Stimulated activated CD4-positive, alpha-beta T cell treated with anti-CD3 and anti-CD28 coated beads, Interleukin-12 subunit alpha, Interleukin-12 subunit beta, amount 100 ng/mL, for 24 hours (primary cell): ENCODE results near the gene ZFAND2A.

ENCODE experiments used
- DNase-seq, 2 experiments: peaks; one replicate each; pipeline ENCODE4 v3.0.0-alpha.2; 2020; ENCODE audit warnings: low read depth in 2 of 2

The ZFAND2A gene

GRCh38 chr7:1106793-1107421, 53.1 kb downstream of the ZFAND2A start:
- DNase-seq: no peak

GRCh38 chr7:1106063-1106792, 53.8 kb downstream of the ZFAND2A start:
- no peak for DNase-seq

GRCh38 chr7:1105189-1105588, 54.8 kb downstream of the ZFAND2A start:
- DNase-seq: no peak

GRCh38 chr7:1104516-1105179, 55.3 kb downstream of the ZFAND2A start:
- no peak for DNase-seq

GRCh38 chr7:1103789-1104515, 56.0 kb downstream of the ZFAND2A start:
- no peak for DNase-seq

- no peak for DNase-seq
These were observed 56.8 kb downstream of the ZFAND2A start for GRCh38 chr7:1103009-1103788.
